Measurements from ENCODE around the gene CCDC40.

- TF ChIP-seq, protein P1, sequence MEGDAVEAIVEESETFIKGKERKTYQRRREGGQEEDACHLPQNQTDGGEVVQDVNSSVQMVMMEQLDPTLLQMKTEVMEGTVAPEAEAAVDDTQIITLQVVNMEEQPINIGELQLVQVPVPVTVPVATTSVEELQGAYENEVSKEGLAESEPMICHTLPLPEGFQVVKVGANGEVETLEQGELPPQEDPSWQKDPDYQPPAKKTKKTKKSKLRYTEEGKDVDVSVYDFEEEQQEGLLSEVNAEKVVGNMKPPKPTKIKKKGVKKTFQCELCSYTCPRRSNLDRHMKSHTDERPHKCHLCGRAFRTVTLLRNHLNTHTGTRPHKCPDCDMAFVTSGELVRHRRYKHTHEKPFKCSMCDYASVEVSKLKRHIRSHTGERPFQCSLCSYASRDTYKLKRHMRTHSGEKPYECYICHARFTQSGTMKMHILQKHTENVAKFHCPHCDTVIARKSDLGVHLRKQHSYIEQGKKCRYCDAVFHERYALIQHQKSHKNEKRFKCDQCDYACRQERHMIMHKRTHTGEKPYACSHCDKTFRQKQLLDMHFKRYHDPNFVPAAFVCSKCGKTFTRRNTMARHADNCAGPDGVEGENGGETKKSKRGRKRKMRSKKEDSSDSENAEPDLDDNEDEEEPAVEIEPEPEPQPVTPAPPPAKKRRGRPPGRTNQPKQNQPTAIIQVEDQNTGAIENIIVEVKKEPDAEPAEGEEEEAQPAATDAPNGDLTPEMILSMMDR (conservative IDR thresholded peaks at IDR 0.05 in 1 of 2, IDR thresholded peaks at IDR 0.05 in 1 of 2; ENCODE audit: low read depth in 1 of 2, low read length in 2 of 2), result no peak
- TF ChIP-seq EZH2 (IDR thresholded peaks at IDR 0.05; ENCODE audit: low read length, missing control alignments), result no peak
These were observed 56.5 kb downstream of the CCDC40 start for GRCh38 chr17:80092959-80093358.

Measured in fibroblast of lung (primary cell).